Heart right ventricle (tissue), 16 donors: ENCODE results near the gene MTERF4. TPM values are rescaled to one million over a fixed set of nuclear protein-coding genes. Genes with fewer than 3 reads are reported as not detected.

Source experiments
- ATAC-seq, 8 donors: fragments of 200-7000 bp; cut with Tn5 transposase; one replicate each; pipeline ENCODE4 v1.9.1; 2020; ENCODE audit warnings: mild to moderate bottlenecking in 8 of 8, moderate library complexity in 8 of 8, moderate number of reproducible peaks in 1 of 8
- DNase-seq, 2 donors: peaks; one replicate each; pipeline ENCODE4 v3.0.0-alpha.2; 2020
- H3K27ac ChIP-seq, 10 donors: fragments of 200-600 bp; sonication (generic) in 2 of 10; one replicate each; pipeline versions ENCODE4 v1.5.0 to v1.8.0; 2020 to 2022; ENCODE audit warnings: mild to moderate bottlenecking in 3 of 10
- H3K27me3 ChIP-seq, 7 donors: fragments of 200-600 bp; one replicate each; pipeline ENCODE4 v1.8.0; 2021 to 2022; ENCODE audit warnings: mild to moderate bottlenecking in 2 of 7
- H3K36me3 ChIP-seq, 9 donors: fragments of 200-600 bp; sonication (generic) in 1 of 9; one replicate each; pipeline versions ENCODE4 v1.5.0 to v1.8.0; 2020 to 2022; ENCODE audit warnings: mild to moderate bottlenecking in 2 of 9
- H3K4me1 ChIP-seq, 9 donors: fragments of 200-600 bp; sonication (generic) in 1 of 9; one replicate each; pipeline versions ENCODE4 v1.5.0 to v1.8.0; 2020 to 2022; ENCODE audit warnings: mild to moderate bottlenecking in 4 of 9
- H3K4me3 ChIP-seq, 10 donors: fragments of 200-600 bp; sonication (generic) in 2 of 10; one replicate each; pipeline versions ENCODE4 v1.5.0 to v1.8.0; 2020 to 2022; ENCODE audit warnings: mild to moderate bottlenecking in 7 of 10, moderate library complexity in 2 of 10
- H3K9me3 ChIP-seq, 11 donors: fragments of 200-600 bp in 10 of 11; sonication (generic) in 2 of 11; one replicate each; pipeline versions ENCODE4 v1.5.0 to v1.8.0; 2013 to 2022; ENCODE audit warnings: mild to moderate bottlenecking in 2 of 11, control low read depth in 1 of 11, moderate library complexity in 1 of 11
- WGBS, 2 donors: extraction: QIAGEN DNeasy Blood & Tissue Kit; methylation state at CpG; one replicate each; pipeline ENCODE4 v1.1.7; 2013; ENCODE audit warnings: inconsistent platforms in 1 of 2; 5-methylcytosine and 5-hydroxymethylcytosine counted together
- intact Hi-C, 10 donors: fragments of 100-400 bp; cut with DNase I; formaldehyde crosslinking; loops; one replicate each; pipeline versions ENCODE4 v1.11.1 to v1.14.2; 2022
- polyA plus RNA-seq, 2 donors: library from polyadenylated mRNA; stranded (reverse); fragments of 200-250 nt; gene quantifications; one replicate each; pipeline ENCODE4 v1.2.3, GENCODE V29; 2013
- total RNA-seq, 10 donors: library from RNA; stranded (reverse); fragmentation: NEBNext Ultra II Directional in 3 of 10; extraction: Animal tissue kit (Norgen Biotek cat#: 25700) in 3 of 10; gene quantifications; one replicate each; pipeline versions ENCODE4 v1.2.1 to v1.2.4, GENCODE V29; 2021 to 2023
- TF ChIP-seq, protein P1 (sequence below), 9 donors: fragments of 200-600 bp; sonication (generic) in 2 of 9; IDR thresholded peaks; one replicate each; pipeline versions ENCODE4 v1.5.0 to v1.8.0; 2021 to 2022; ENCODE audit warnings: antibody characterized with exemption in 9 of 9, mild to moderate bottlenecking in 5 of 9, moderate library complexity in 1 of 9
- donor health status: Arrhythmogenic right ventricular cardiomyopathy.
- donor health status: ischemic (EF 13 %, LVEDD 7.1; RV severe dilation, severe dysfunction).
- donor health status: healthy with polysubstance abuse.
- donor health status: DM: no; HTN: yes; CAD: no.
- donor health status: DM: no; HTN: no; CAD: no.
- donor health status: ischemic (EF 25% LVEDD 6.9; RV normal size, moderate dysfunction).
- donor health status: ischemic (EF 25% LVEDD 5.7; RV mildly dilated, moderate dysfunction).
- donor health status: healthy.
- donor health status: DM: yes; HTN: yes; CAD: no.
- donor health status: Ischemic cardiomyopathy.
- donor health status: ischemic (EF 35%, LVEDD 5.7; RV mildly dilated, moderate dysfunction).
- donor health status: nonischemic (EF 11% LVEDD 7.7; RV severe dilation, severe dysfunction).
- donor health status: DM: yes; HTN: yes; CAD: no.
- donor health status: PGD.
- donor health status: ischemic (EF 29% LVEDD 5.4; RV normal size, mild dysfunction).
- donor health status: nonischemic (EF 23%, LVEDD 6.1; RV moderate dilation, normal function).

MTERF4 gene
- total and polyA plus RNA-seq, 12 donors = 18.5 to 27.1 (median 23.1) TPM

DNA sequence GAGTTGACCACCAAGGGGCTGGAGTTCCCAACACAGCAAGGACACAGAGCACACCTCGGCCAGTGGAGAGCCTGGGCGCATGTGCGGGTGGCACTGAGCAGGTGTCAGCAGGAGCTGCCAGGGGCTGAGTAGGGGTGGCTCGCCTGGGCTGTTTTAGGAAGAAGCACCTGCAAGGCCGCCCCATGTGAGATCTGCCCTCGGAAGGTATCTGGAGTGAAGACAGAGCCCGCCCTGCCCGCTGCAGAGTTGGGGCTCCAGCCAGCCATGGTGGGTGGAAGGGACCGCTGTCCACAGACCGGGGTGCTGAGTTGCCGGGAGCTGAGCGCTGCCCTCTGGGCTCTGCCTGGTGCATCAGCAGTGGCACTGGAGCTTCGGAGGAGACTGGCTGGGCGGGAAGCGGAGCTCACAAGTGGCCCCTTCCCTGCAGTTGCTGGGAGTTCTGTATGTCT is 35.2 kb downstream of the MTERF4 start:
- Histone ChIP-seq H3K36me3 (peaks cover 0 to 60% (median 0%) of the 10 kb centered on the region in 9 donors), H3K27ac (no peak overlapping the region), H3K4me3 (no peak overlapping the region), H3K4me1 (peaks cover 0 to 4% (median 0%) of the 10 kb centered on the region in 9 donors), H3K9me3 (no peaks in the 10 kb centered on the region), H3K27me3 (peaks cover 0 to 9% (median 0%) of the 10 kb centered on the region in 7 donors)
- TF ChIP-seq, protein P1, sequence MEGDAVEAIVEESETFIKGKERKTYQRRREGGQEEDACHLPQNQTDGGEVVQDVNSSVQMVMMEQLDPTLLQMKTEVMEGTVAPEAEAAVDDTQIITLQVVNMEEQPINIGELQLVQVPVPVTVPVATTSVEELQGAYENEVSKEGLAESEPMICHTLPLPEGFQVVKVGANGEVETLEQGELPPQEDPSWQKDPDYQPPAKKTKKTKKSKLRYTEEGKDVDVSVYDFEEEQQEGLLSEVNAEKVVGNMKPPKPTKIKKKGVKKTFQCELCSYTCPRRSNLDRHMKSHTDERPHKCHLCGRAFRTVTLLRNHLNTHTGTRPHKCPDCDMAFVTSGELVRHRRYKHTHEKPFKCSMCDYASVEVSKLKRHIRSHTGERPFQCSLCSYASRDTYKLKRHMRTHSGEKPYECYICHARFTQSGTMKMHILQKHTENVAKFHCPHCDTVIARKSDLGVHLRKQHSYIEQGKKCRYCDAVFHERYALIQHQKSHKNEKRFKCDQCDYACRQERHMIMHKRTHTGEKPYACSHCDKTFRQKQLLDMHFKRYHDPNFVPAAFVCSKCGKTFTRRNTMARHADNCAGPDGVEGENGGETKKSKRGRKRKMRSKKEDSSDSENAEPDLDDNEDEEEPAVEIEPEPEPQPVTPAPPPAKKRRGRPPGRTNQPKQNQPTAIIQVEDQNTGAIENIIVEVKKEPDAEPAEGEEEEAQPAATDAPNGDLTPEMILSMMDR (IDR thresholded peaks at IDR 0.05) = no peak
- intact Hi-C loops = no loop called here
- ATAC-seq (no peak), DNase-seq (no peak)
- WGBS, 2 donors = 72 to 80% methylated on average over 15 of the region's 15 CpGs

- H3K27ac ChIP-seq = no peak overlapping the region
- peaks cover 0 to 9% (median 0%) of the 10 kb centered on the region in 7 donors for H3K27me3 ChIP-seq
- peaks cover 0 to 55% (median 0%) of the 10 kb centered on the region in 9 donors for H3K36me3 ChIP-seq
- ATAC-seq = no peak
- H3K4me1 ChIP-seq = peaks cover 0 to 4% (median 0%) of the 10 kb centered on the region in 9 donors
- intact Hi-C loops = no loop called here
- no peak for DNase-seq
- TF ChIP-seq, protein P1 (IDR thresholded peaks at IDR 0.05) = no peak
- no peaks in the 10 kb centered on the region for H3K9me3 ChIP-seq
- H3K4me3 ChIP-seq = no peak overlapping the region
- WGBS, 2 donors = 93% methylated on average over 21 of the region's 21 CpGs
Measured at GRCh38 chr2:241066171-241066892, 35.8 kb downstream of the MTERF4 start.

- no peak overlapping the region for H3K27ac ChIP-seq
- peaks cover 0 to 46% (median 0%) of the 10 kb centered on the region in 9 donors for H3K36me3 ChIP-seq
- DNase-seq = no peak
- ATAC-seq = no peak
- 86 to 92% methylated on average over 27 of the region's 27 CpGs for WGBS, 2 donors
- peaks cover 0 to 4% (median 0%) of the 10 kb centered on the region in 9 donors for H3K4me1 ChIP-seq
- intact Hi-C loops = no loop called here
- H3K9me3 ChIP-seq = no peaks in the 10 kb centered on the region
- H3K4me3 ChIP-seq = no peak overlapping the region
- TF ChIP-seq, protein P1 (IDR thresholded peaks at IDR 0.05) = no peak
- peaks cover 0 to 9% (median 0%) of the 10 kb centered on the region in 7 donors for H3K27me3 ChIP-seq
Measured at GRCh38 chr2:241065355-241065803, 36.7 kb downstream of the MTERF4 start.

DNA sequence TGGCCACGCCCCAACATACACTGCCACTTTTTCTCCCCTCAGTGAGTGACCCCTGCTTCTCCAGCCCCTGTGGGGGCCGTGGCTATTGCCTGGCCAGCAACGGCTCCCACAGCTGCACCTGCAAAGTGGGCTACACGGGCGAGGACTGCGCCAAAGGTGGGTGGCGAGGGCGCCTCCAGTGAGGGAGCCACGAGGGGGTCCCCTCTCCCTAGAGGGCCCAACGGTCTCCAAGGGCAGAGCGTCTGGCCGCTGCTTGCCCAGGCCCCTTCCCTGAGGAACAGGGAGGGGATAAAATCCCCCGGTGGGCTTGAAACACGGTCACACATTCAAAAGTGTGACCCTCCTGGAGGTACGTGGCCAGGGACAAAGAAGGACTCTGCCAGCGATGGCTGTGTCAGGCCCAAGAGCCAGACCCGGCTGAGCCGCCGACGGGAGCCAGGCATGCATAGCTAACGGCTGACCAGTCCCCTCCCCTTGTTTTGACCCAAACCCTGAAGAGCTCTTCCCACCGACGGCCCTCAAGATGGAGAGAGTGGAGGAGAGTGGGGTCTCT is 37.2 kb downstream of the MTERF4 start:
- WGBS, 2 donors = 85 to 87% methylated on average over 23 of the region's 23 CpGs
- H3K9me3 ChIP-seq = no peaks in the 10 kb centered on the region
- H3K27ac ChIP-seq = no peak overlapping the region
- no peak overlapping the region for H3K4me3 ChIP-seq
- ATAC-seq (no peak), DNase-seq (no peak)
- H3K4me1 ChIP-seq = peaks cover 0 to 4% (median 0%) of the 10 kb centered on the region in 9 donors
- H3K27me3 ChIP-seq = peaks cover 0 to 9% (median 0%) of the 10 kb centered on the region in 7 donors
- H3K36me3 ChIP-seq = peaks cover 0 to 42% (median 0%) of the 10 kb centered on the region in 9 donors
- TF ChIP-seq, protein P1 (IDR thresholded peaks at IDR 0.05) = no peak
- intact Hi-C loops = no loop called here
